Stimulated activated CD4-positive, alpha-beta T cell treated with anti-CD3 and anti-CD28 coated beads, Interleukin-15, amount 100 ng/mL, for 24 hours (primary cell): ENCODE measurements around the gene MFNG.
A peak's percentile ranks its signal among the peaks of the same experiment; 100 is the strongest.

Experiments
- DNase-seq: peaks from one replicate; pipeline ENCODE4 v3.0.0-alpha.2; 2020

MFNG gene

DNA sequence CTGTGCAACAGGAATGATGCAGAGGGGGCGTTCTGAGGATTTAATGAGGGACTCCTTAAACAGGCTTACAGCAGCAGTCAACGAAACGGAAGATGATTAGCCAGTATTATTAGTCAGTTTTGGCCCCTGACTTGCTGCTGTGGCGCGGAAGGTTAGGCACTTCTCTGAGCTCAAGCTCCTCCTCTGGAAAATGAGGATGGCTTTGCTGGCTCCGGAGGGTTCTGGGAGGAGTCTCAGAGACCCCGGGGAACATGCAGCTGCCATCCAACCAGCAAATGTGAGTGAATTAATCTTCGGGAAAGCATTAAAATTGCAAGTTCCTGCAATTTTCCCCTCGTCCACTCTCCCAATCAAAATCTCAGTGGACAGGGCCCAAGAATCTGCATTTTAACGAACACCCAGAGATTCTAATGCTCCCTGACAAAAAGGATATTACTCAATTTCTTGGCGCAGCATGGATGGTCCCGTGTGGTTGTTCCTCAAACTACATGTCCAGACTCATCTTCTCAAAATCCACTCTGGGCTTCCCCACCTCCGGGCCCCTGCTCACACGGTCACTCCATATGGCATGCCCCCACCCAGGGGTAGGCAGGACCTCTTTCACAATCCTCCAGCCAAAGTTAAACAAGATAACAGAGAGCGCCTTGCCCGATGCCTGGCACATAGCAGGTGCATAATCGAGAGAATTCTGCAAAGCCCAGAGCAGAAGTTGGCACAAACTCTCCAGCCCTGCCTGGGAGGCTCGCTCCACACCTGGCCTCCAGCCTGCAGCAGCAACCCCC lies 65.3 kb downstream of the MFNG start:
- no peak for DNase-seq

DNA sequence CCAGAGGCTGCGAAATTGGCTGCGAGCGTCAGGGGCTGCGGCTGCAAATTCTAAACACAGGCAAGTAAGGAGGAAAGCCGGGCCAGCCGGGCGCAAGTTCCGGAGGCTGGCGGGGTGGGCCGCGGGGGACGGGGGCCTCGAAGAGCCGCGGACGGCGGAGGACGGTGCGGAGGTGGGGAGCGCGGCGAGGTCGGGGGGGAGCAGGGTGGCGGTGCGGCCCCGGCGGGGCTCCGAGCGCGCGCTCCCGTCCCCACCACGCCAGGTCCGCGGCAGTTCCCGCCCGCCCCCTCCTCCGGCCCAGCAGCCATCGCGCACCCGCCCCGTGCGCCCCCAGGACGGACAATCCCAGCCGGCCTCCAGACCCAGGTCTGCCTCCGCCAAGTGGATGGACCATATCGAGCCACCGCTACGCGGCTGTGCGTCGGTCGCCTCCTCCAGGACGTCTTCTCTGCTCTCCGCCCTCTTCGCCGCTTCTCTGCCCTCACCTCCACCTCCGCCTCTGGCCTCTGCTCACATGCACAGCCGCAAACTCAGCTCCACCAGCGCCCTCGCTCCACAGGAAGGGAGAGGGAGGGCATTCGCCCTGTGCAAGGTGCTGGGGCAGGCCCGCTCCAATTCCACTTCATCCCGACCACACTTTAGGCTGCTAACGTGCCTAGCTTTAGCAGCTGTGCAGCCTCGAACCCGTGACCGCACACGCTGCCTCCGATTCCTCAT lies 66.1 kb downstream of the MFNG start:
- DNase-seq: peak; percentile 54

GRCh38 chr22:37419370-37419968 lies 66.7 kb downstream of the MFNG start:
- peak; percentile 21 for DNase-seq
